ENCODE results near the gene PEBP1. TPM values are rescaled to one million over a fixed set of nuclear protein-coding genes. Genes with fewer than 3 reads are reported as not detected.

The PEBP1 gene
- total RNA-seq, 1 experiment from 2014 or later = 312 TPM

- no peak for TF ChIP-seq EZH2 (IDR thresholded peaks at IDR 0.05; ENCODE audit: borderline replicate concordance, low read depth, low read length, poor library complexity, severe bottlenecking)
- TF ChIP-seq CTCF (conservative IDR thresholded peaks at IDR 0.05; ENCODE audit: low read depth, low read length) = no peak
- Histone ChIP-seq H3K27ac (ENCODE audit: low read depth, low read length, poor library complexity, severe bottlenecking) (peak within 1 kb of the TSS; percentile 37), H3K4me3 (ENCODE audit: low read depth, low read length, poor library complexity, severe bottlenecking) (peak within 1 kb of the TSS; percentile 77), H3K9me3 (ENCODE audit: low read depth, low read length, poor library complexity, severe bottlenecking) (no peaks in the 10 kb centered on the region), H3K4me1 (ENCODE audit: insufficient read depth, low read length, poor library complexity, severe bottlenecking) (no peaks in the 10 kb centered on the region), H3K36me3 (ENCODE audit: insufficient read depth, low read length, poor library complexity, severe bottlenecking) (no peaks in the 10 kb centered on the region), H3K27me3 (replicated peaks; ENCODE audit: insufficient read depth, low read depth, low read length, poor library complexity) (no peaks in the 10 kb centered on the region)
- intact Hi-C loops (cut with micrococcal nuclease; ENCODE audit: unreplicated experiment) = loop anchor here (10.0 kb wide), 1 partner anchor 229 kb away; no protein-coding TSS in a partner anchor
- BruUV-seq (replicated peaks) = no TSS peak
- DNase-seq (ENCODE audit: low spot score) = peak; percentile 51
- POLR2A ChIA-PET (ENCODE audit: low non-redundant PET) = no interaction called here
- CTCF ChIA-PET = no interaction called here
Measured at GRCh38 chr12:118103601-118104382, 32.1 kb upstream of the PEBP1 start, which contains the start of gene VSIG10. Gene VSIG10 (minus strand): TSS chr12:118104011. CDS start chr12:118103671, 340 bp downstream.

- H3K4me1 ChIP-seq (ENCODE audit: insufficient read depth, low read length, poor library complexity, severe bottlenecking) = no peaks in the 10 kb centered on the region
- DNase-seq (ENCODE audit: low spot score) = no peak
- no peaks in the 10 kb centered on the region for H3K9me3 ChIP-seq (ENCODE audit: low read depth, low read length, poor library complexity, severe bottlenecking)
- CTCF ChIA-PET = no interaction called here
- BruUV-seq (replicated peaks) = no TSS peak
- no peak overlapping the region for H3K4me3 ChIP-seq (ENCODE audit: low read depth, low read length, poor library complexity, severe bottlenecking)
- H3K27me3 ChIP-seq (replicated peaks; ENCODE audit: insufficient read depth, low read depth, low read length, poor library complexity) = no peaks in the 10 kb centered on the region
- H3K27ac ChIP-seq (ENCODE audit: low read depth, low read length, poor library complexity, severe bottlenecking) = no peak overlapping the region
- TF ChIP-seq CTCF (conservative IDR thresholded peaks at IDR 0.05; ENCODE audit: low read depth, low read length) = no peak
- no peak for TF ChIP-seq EZH2 (IDR thresholded peaks at IDR 0.05; ENCODE audit: borderline replicate concordance, low read depth, low read length, poor library complexity, severe bottlenecking)
- H3K36me3 ChIP-seq (ENCODE audit: insufficient read depth, low read length, poor library complexity, severe bottlenecking) = no peaks in the 10 kb centered on the region
- intact Hi-C loops (cut with micrococcal nuclease; ENCODE audit: unreplicated experiment) = loop anchor here (10.0 kb wide), 1 partner anchor 232 kb away; no protein-coding TSS in a partner anchor
- POLR2A ChIA-PET (ENCODE audit: low non-redundant PET) = no interaction called here
Measured at GRCh38 chr12:118107011-118107410, 28.9 kb upstream of the PEBP1 start.

GRCh38 chr12:118107694-118108093 is 28.2 kb upstream of the PEBP1 start:
- CTCF ChIA-PET = no interaction called here
- DNase-seq (ENCODE audit: low spot score) = no peak
- POLR2A ChIA-PET (ENCODE audit: low non-redundant PET) = no interaction called here
- no peak overlapping the region for H3K4me3 ChIP-seq (ENCODE audit: low read depth, low read length, poor library complexity, severe bottlenecking)
- H3K27ac ChIP-seq (ENCODE audit: low read depth, low read length, poor library complexity, severe bottlenecking) = no peak overlapping the region
- no peaks in the 10 kb centered on the region for H3K4me1 ChIP-seq (ENCODE audit: insufficient read depth, low read length, poor library complexity, severe bottlenecking)
- no peaks in the 10 kb centered on the region for H3K9me3 ChIP-seq (ENCODE audit: low read depth, low read length, poor library complexity, severe bottlenecking)
- no peaks in the 10 kb centered on the region for H3K36me3 ChIP-seq (ENCODE audit: insufficient read depth, low read length, poor library complexity, severe bottlenecking)
- no TSS peak for BruUV-seq (replicated peaks)
- intact Hi-C loops (cut with micrococcal nuclease; ENCODE audit: unreplicated experiment) = loop anchor here (10.0 kb wide), 1 partner anchor 233 kb away; no protein-coding TSS in a partner anchor
- no peaks in the 10 kb centered on the region for H3K27me3 ChIP-seq (replicated peaks; ENCODE audit: insufficient read depth, low read depth, low read length, poor library complexity)
- no peak for TF ChIP-seq EZH2 (IDR thresholded peaks at IDR 0.05; ENCODE audit: borderline replicate concordance, low read depth, low read length, poor library complexity, severe bottlenecking)
- TF ChIP-seq CTCF (conservative IDR thresholded peaks at IDR 0.05; ENCODE audit: low read depth, low read length) = no peak

Measured in A673 (cell line).